K562 (cell line): ENCODE measurements around the gene TMEM217. TPM values are rescaled to one million over a fixed set of nuclear protein-coding genes. Genes with fewer than 3 reads are reported as not detected.

Source experiments
- BCOR ChIP-seq: fragments of 450-650 bp; IDR thresholded peaks from 2 replicates; pipeline ENCODE4 v1.6.1; 2016
- CXXC5 ChIP-seq: fragments of 250-450 bp; sonication (Bioruptor Pico); IDR thresholded peaks from 2 replicates; pipeline ENCODE4 v1.8.0; 2022; ENCODE audit warnings: inconsistent platforms, mild to moderate bottlenecking, moderate library complexity
- ETV1 ChIP-seq: fragments of 450-650 bp; conservative IDR thresholded peaks from 2 replicates; pipeline ENCODE4 v1.6.1; 2016; ENCODE audit warnings: missing genetic modification characterization, control low read depth, low read depth, missing compliant biosample characterization
- GABPB2 ChIP-seq: fragments of 250-450 bp; sonication (Bioruptor Pico); conservative IDR thresholded peaks from 2 replicates; pipeline ENCODE4 v1.5.1; 2021; ENCODE audit warnings: mild to moderate bottlenecking
- GTF2E2 ChIP-seq: fragments of 200-800 bp; sonication (Bioruptor generic); IDR thresholded peaks from 2 replicates; pipeline ENCODE4 v1.6.1; 2016; ENCODE audit warnings: missing genetic modification characterization, missing compliant biosample characterization
- JUNB ChIP-seq: fragments of 450-650 bp; formaldehyde crosslinking; conservative IDR thresholded peaks from 2 replicates; pipeline ENCODE4 v1.4.0; 2020; ENCODE audit warnings: mild to moderate bottlenecking
- KDM1A ChIP-seq, 2 experiments: fragments of 450-650 bp; IDR thresholded peaks; 2 replicates each; pipeline ENCODE4 v1.6.1; 2016; ENCODE audit warnings: mild to moderate bottlenecking in 2 of 2
- MYC ChIP-seq, 2 experiments: fragments of 250-450 bp in 1 of 2; sonication (Bioruptor Pico) in 1 of 2; IDR thresholded peaks; 2 replicates each; pipeline versions ENCODE4 v1.5.1 to v1.6.1; 2012 to 2021; ENCODE audit warnings: low read depth in 2 of 2, borderline replicate concordance in 1 of 2, improper control_type of control experiment in 1 of 2, low read length in 1 of 2, mild to moderate bottlenecking in 1 of 2, moderate library complexity in 1 of 2
- NFIX ChIP-seq: fragments of 250-450 bp; sonication (Bioruptor Pico); IDR thresholded peaks from 2 replicates; pipeline ENCODE4 v1.4.0; 2020; ENCODE audit warnings: low read depth, mild to moderate bottlenecking, moderate library complexity
- PTBP1 ChIP-seq: fragments of 200-400 bp; formaldehyde crosslinking; IDR thresholded peaks from 2 replicates; pipeline ENCODE4 v1.6.1; 2017; ENCODE audit warnings: low read depth, low read length
- RBM25 ChIP-seq: fragments of 200-400 bp; formaldehyde crosslinking; IDR thresholded peaks from 2 replicates; pipeline ENCODE4 v1.6.1; 2018; ENCODE audit warnings: low read length, low read depth, moderate library complexity; ENCODE audit not compliant: severe bottlenecking
- SIN3A ChIP-seq, 2 experiments: fragments of 150-350 bp in 1 of 2; IDR thresholded peaks; 2 replicates each; pipeline ENCODE4 v1.6.1; 2011 to 2016; ENCODE audit warnings: borderline replicate concordance in 2 of 2, low read depth in 2 of 2, low read length in 2 of 2, mild to moderate bottlenecking in 2 of 2, moderate library complexity in 2 of 2; ENCODE audit not compliant: control insufficient read depth in 1 of 2
- SIN3B ChIP-seq: fragments of 450-650 bp; IDR thresholded peaks from 2 replicates; pipeline ENCODE4 v1.6.1; 2017; ENCODE audit warnings: low read depth, mild to moderate bottlenecking, moderate library complexity
- SMARCA5 ChIP-seq: fragments of 450-650 bp; IDR thresholded peaks from 2 replicates; pipeline ENCODE4 v1.6.1; 2016
- SUPT5H ChIP-seq: fragments of 450-650 bp; IDR thresholded peaks from 2 replicates; pipeline ENCODE4 v1.6.1; 2016
- THRA ChIP-seq: fragments of 450-650 bp; IDR thresholded peaks from 2 replicates; pipeline ENCODE4 v1.6.1; 2017; ENCODE audit warnings: mild to moderate bottlenecking, moderate library complexity
- TRIM28 ChIP-seq: fragments of 450-650 bp; IDR thresholded peaks from 2 replicates; pipeline ENCODE4 v1.6.1; 2017
- ZBTB7A ChIP-seq: IDR thresholded peaks from 2 replicates; pipeline ENCODE4 v1.6.1; 2011; ENCODE audit warnings: low read depth, mild to moderate bottlenecking, low read length, moderate library complexity, borderline replicate concordance; ENCODE audit not compliant: control insufficient read depth
- ZNF121 ChIP-seq: sonication (generic); formaldehyde crosslinking; conservative IDR thresholded peaks from 2 replicates; pipeline ENCODE4 v1.8.0; 2022; ENCODE audit warnings: missing genetic modification reagents
- ZNF592 ChIP-seq: fragments of 450-650 bp; IDR thresholded peaks from 2 replicates; pipeline ENCODE4 v1.6.1; 2017; ENCODE audit warnings: antibody characterized with exemption, mild to moderate bottlenecking
- polyA plus RNA-seq, 8 experiments: library from polyadenylated mRNA; depleted of rRNA in 4 of 8; stranded (reverse) in 5 of 8; unstranded in 3 of 8; fragments of >200 nt; fragmentation: Nextera tagmentation in 2 of 8; fragmentation: Illumina TruSeq in 1 of 8; extraction: Ambion mirVana in 2 of 8; extraction: Trizol in 1 of 8; gene quantifications; 2 replicates each; pipeline versions ENCODE4 v1.2.1 to v1.2.3, GENCODE V29; 2011 to 2014; ENCODE audit warnings: inconsistent platforms in 1 of 8, missing spikeins in 1 of 8
- total RNA-seq, 7 experiments: library from RNA; depleted of rRNA in 6 of 7; stranded (reverse); fragments of >200 nt in 6 of 7; fragmentation: Illumina TruSeq in 2 of 7; extraction: Trizol in 2 of 7; gene quantifications; 2 replicates each; pipeline versions ENCODE4 v1.2.1 to v1.2.3, GENCODE V29; 2011 to 2021; ENCODE audit warnings: low replicate concordance in 1 of 7
- TF ChIP-seq, protein P1 (sequence below): fragments of 250-450 bp; sonication (Bioruptor Pico); IDR thresholded peaks from 2 replicates; pipeline ENCODE4 v1.5.0; 2021; ENCODE audit warnings: mild to moderate bottlenecking, borderline replicate concordance

TMEM217 gene
- total and polyA plus RNA-seq, 9 of the 15 experiments (the other 6 are each of a cell fraction or from before 2014, with no cell fraction given) = 1.3 to 8.0 (median 1.9) TPM

GRCh38 chr6:37180075-37180474 lies 77.9 kb downstream of the TMEM217 start (continued):
- TF ChIP-seq ZNF592 = peak; percentile 47; the same call in 1 of the 2 replicates
- peak; percentile 66 to 71 for TF ChIP-seq KDM1A (IDR thresholded peaks at IDR 0.05)
- TF ChIP-seq TRIM28 = no peak
- no peak for TF ChIP-seq SIN3B
- peak; percentile 61; the same call in 1 of the 2 replicates for TF ChIP-seq BCOR
- no peak for TF ChIP-seq MYC (IDR thresholded peaks at IDR 0.05; ENCODE audit: low read depth, low read length)
- no peak for TF ChIP-seq MYC (CRISPR knock-in tag; IDR thresholded peaks at IDR 0.05; ENCODE audit: borderline replicate concordance, low read depth)
- no peak; the same call in 1 of the 2 replicates for TF ChIP-seq ZNF121 (CRISPR knock-in tag)
- no peak for TF ChIP-seq JUNB
- no peak for TF ChIP-seq GABPB2 (CRISPR knock-in tag)
- TF ChIP-seq NFIX (CRISPR knock-in tag) = no peak
- no peak for TF ChIP-seq ETV1
- TF ChIP-seq THRA = no peak
- TF ChIP-seq, protein P1, sequence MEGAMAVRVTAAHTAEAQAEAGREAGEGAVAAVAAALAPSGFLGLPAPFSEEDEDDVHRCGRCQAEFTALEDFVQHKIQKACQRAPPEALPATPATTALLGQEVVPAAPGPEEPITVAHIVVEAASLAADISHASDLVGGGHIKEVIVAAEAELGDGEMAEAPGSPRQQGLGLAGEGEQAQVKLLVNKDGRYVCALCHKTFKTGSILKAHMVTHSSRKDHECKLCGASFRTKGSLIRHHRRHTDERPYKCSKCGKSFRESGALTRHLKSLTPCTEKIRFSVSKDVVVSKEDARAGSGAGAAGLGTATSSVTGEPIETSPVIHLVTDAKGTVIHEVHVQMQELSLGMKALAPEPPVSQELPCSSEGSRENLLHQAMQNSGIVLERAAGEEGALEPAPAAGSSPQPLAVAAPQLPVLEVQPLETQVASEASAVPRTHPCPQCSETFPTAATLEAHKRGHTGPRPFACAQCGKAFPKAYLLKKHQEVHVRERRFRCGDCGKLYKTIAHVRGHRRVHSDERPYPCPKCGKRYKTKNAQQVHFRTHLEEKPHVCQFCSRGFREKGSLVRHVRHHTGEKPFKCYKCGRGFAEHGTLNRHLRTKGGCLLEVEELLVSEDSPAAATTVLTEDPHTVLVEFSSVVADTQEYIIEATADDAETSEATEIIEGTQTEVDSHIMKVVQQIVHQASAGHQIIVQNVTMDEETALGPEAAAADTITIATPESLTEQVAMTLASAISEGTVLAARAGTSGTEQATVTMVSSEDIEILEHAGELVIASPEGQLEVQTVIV = no peak
- TF ChIP-seq SUPT5H = no peak
- no peak for TF ChIP-seq GTF2E2 (tag)
- TF ChIP-seq CXXC5 (CRISPR knock-in tag) = no peak; the same call in 1 of the 2 replicates
- no peak for TF ChIP-seq SIN3A (IDR thresholded peaks at IDR 0.05; ENCODE audit: borderline replicate concordance in 2 of 2, control insufficient read depth in 1 of 2, low read depth in 2 of 2, low read length in 2 of 2)
- TF ChIP-seq RBM25 = peak; percentile 88
- TF ChIP-seq ZBTB7A = no peak
- 0 out of 2 replicates have a peak, but pooled peaks have one; percentile 40 for TF ChIP-seq SMARCA5
- TF ChIP-seq PTBP1 = no peak
